SK-N-SH treated with all-trans-retinoic acid at 6 μM for 48 hours (cell line): ENCODE measurements around the gene MAGEA3.

Source experiments
- ATAC-seq: fragments of 200-7000 bp; cut with Tn5 transposase; 3 replicates; pipeline ENCODE4 v1.9.1; 2020; ENCODE audit warnings: mild to moderate bottlenecking, moderate library complexity
- ARNTL ChIP-seq: fragments of 450-650 bp; formaldehyde crosslinking; IDR thresholded peaks from 2 replicates; pipeline ENCODE4 v1.5.0; 2020; ENCODE audit warnings: low read depth, mild to moderate bottlenecking, moderate library complexity, borderline replicate concordance
- BACH2 ChIP-seq: fragments of 250-450 bp; sonication (Bioruptor Pico); IDR thresholded peaks from 2 replicates; pipeline ENCODE4 v1.9.0; 2021; ENCODE audit warnings: mild to moderate bottlenecking, borderline replicate concordance
- CREB5 ChIP-seq: fragments of 250-450 bp; sonication (Bioruptor Pico); IDR thresholded peaks from 2 replicates; pipeline ENCODE4 v1.5.1; 2020; ENCODE audit warnings: low read depth, mild to moderate bottlenecking, moderate library complexity
- CSDC2 ChIP-seq: fragments of 250-450 bp; sonication (Bioruptor Pico); IDR thresholded peaks from 2 replicates; pipeline ENCODE4 v1.5.0; 2020; ENCODE audit warnings: mild to moderate bottlenecking, moderate library complexity
- CSRNP3 ChIP-seq: fragments of 250-450 bp; sonication (Bioruptor Pico); IDR thresholded peaks from 2 replicates; pipeline ENCODE4 v1.5.1; 2021; ENCODE audit warnings: mild to moderate bottlenecking, moderate library complexity
- ESRRG ChIP-seq: fragments of 250-450 bp; sonication (Bioruptor Pico); IDR thresholded peaks from 2 replicates; pipeline ENCODE4 v1.6.1; 2021; ENCODE audit warnings: mild to moderate bottlenecking
- GLIS3 ChIP-seq: fragments of 250-450 bp; sonication (Bioruptor Pico); IDR thresholded peaks from 2 replicates; pipeline ENCODE4 v1.5.0; 2020; ENCODE audit warnings: mild to moderate bottlenecking, moderate library complexity
- ISL1 ChIP-seq: fragments of 250-450 bp; sonication (Bioruptor Pico); IDR thresholded peaks from 2 replicates; pipeline ENCODE4 v2.1.2; 2022; ENCODE audit warnings: mild to moderate bottlenecking, moderate library complexity
- OSR1 ChIP-seq: fragments of 250-450 bp; sonication (Bioruptor Pico); IDR thresholded peaks from 2 replicates; pipeline ENCODE4 v1.8.0; 2022; ENCODE audit warnings: moderate library complexity, mild to moderate bottlenecking, inconsistent platforms
- PATZ1 ChIP-seq: fragments of 250-450 bp; sonication (Bioruptor Pico); IDR thresholded peaks from 2 replicates; pipeline ENCODE4 v1.8.0; 2020; ENCODE audit warnings: mild to moderate bottlenecking, moderate library complexity, borderline replicate concordance
- POU6F1 ChIP-seq: fragments of 250-450 bp; sonication (Bioruptor Pico); IDR thresholded peaks from 2 replicates; pipeline ENCODE4 v1.8.0; 2021; ENCODE audit warnings: low read depth, mild to moderate bottlenecking, moderate library complexity, borderline replicate concordance
- PPARA ChIP-seq: fragments of 250-450 bp; sonication (Bioruptor Pico); IDR thresholded peaks from 2 replicates; pipeline ENCODE4 v1.5.0; 2020; ENCODE audit warnings: mild to moderate bottlenecking, borderline replicate concordance
- RARB ChIP-seq: fragments of 250-450 bp; sonication (Bioruptor Pico); IDR thresholded peaks from 2 replicates; pipeline ENCODE4 v1.8.0; 2021; ENCODE audit warnings: mild to moderate bottlenecking, moderate library complexity
- SNAI2 ChIP-seq: fragments of 250-450 bp; sonication (Bioruptor Pico); IDR thresholded peaks from 2 replicates; pipeline ENCODE4 v1.5.0; 2020; ENCODE audit warnings: mild to moderate bottlenecking, moderate library complexity
- TCF4 ChIP-seq: fragments of 250-450 bp; sonication (Bioruptor Pico); IDR thresholded peaks from 2 replicates; pipeline ENCODE4 v1.8.0; 2021; ENCODE audit warnings: mild to moderate bottlenecking, moderate library complexity, borderline replicate concordance
- TOX ChIP-seq: fragments of 250-450 bp; sonication (Bioruptor Pico); IDR thresholded peaks from 2 replicates; pipeline ENCODE4 v1.8.0; 2021; ENCODE audit warnings: mild to moderate bottlenecking, moderate library complexity, borderline replicate concordance
- TSHZ2 ChIP-seq: fragments of 250-450 bp; sonication (Bioruptor Pico); IDR thresholded peaks from 2 replicates; pipeline ENCODE4 v1.5.0; 2020; ENCODE audit warnings: mild to moderate bottlenecking, moderate library complexity
- ZC3H10 ChIP-seq: fragments of 250-450 bp; sonication (Bioruptor Pico); IDR thresholded peaks from 2 replicates; pipeline ENCODE4 v1.5.1; 2021; ENCODE audit warnings: mild to moderate bottlenecking, moderate library complexity
- ZFP3 ChIP-seq: fragments of 250-450 bp; sonication (Bioruptor Pico); IDR thresholded peaks from 2 replicates; pipeline ENCODE4 v1.5.0; 2020; ENCODE audit warnings: mild to moderate bottlenecking, moderate library complexity
- ZFP30 ChIP-seq: fragments of 450-650 bp; formaldehyde crosslinking; IDR thresholded peaks from 2 replicates; pipeline ENCODE4 v1.5.0; 2022; ENCODE audit warnings: mild to moderate bottlenecking, moderate library complexity
- ZNF70 ChIP-seq: fragments of 450-650 bp; formaldehyde crosslinking; IDR thresholded peaks from 2 replicates; pipeline ENCODE4 v1.5.0; 2020; ENCODE audit warnings: mild to moderate bottlenecking, moderate library complexity

Gene MAGEA3

GRCh38 chrX:152656890-152657289, 41.7 kb upstream of the MAGEA3 start:
- TF ChIP-seq OSR1 (CRISPR knock-in tag) (no peak), PPARA (CRISPR knock-in tag) (no peak), GLIS3 (CRISPR knock-in tag) (no peak), POU6F1 (no peak), BACH2 (CRISPR knock-in tag) (no peak), CSRNP3 (CRISPR knock-in tag) (no peak), CREB5 (CRISPR knock-in tag) (no peak), TOX (no peak), TSHZ2 (CRISPR knock-in tag) (no peak), TCF4 (CRISPR knock-in tag) (no peak), ZNF70 (CRISPR knock-in tag) (no peak), PATZ1 (no peak), ZFP30 (CRISPR knock-in tag) (no peak), ZC3H10 (CRISPR knock-in tag) (no peak), ARNTL (CRISPR knock-in tag) (no peak), ISL1 (CRISPR knock-in tag) (no peak), SNAI2 (no peak), CSDC2 (no peak), ESRRG (no peak), ZFP3 (CRISPR knock-in tag) (no peak)
- no peak for ATAC-seq

GRCh38 chrX:152658302-152658701, 40.3 kb upstream of the MAGEA3 start:
- ATAC-seq = no peak
- TF ChIP-seq POU6F1 = no peak
- no peak for TF ChIP-seq TCF4 (CRISPR knock-in tag)
- TF ChIP-seq BACH2 (CRISPR knock-in tag) = no peak
- TF ChIP-seq RARB (CRISPR knock-in tag) = no peak
- TF ChIP-seq CSDC2 = no peak

GRCh38 chrX:152663086-152663485, 35.5 kb upstream of the MAGEA3 start:
- no peak for ATAC-seq
- TF ChIP-seq ZC3H10 (CRISPR knock-in tag) (no peak), CREB5 (CRISPR knock-in tag) (no peak), TSHZ2 (CRISPR knock-in tag) (no peak), ISL1 (CRISPR knock-in tag) (no peak), POU6F1 (no peak)
